Globus pallidus (tissue), 1 donor: ENCODE results near the gene RBMS3.
"Not testable (repeated sequence)": the region's sequence is repeated elsewhere in the genome, so short reads cannot be mapped to it uniquely, and the experiment has no call there.

Source experiments
- DNase-seq: peaks from one replicate; pipeline ENCODE4 v3.0.0-alpha.2; 2015; ENCODE audit warnings: low spot score

RBMS3 gene

DNA sequence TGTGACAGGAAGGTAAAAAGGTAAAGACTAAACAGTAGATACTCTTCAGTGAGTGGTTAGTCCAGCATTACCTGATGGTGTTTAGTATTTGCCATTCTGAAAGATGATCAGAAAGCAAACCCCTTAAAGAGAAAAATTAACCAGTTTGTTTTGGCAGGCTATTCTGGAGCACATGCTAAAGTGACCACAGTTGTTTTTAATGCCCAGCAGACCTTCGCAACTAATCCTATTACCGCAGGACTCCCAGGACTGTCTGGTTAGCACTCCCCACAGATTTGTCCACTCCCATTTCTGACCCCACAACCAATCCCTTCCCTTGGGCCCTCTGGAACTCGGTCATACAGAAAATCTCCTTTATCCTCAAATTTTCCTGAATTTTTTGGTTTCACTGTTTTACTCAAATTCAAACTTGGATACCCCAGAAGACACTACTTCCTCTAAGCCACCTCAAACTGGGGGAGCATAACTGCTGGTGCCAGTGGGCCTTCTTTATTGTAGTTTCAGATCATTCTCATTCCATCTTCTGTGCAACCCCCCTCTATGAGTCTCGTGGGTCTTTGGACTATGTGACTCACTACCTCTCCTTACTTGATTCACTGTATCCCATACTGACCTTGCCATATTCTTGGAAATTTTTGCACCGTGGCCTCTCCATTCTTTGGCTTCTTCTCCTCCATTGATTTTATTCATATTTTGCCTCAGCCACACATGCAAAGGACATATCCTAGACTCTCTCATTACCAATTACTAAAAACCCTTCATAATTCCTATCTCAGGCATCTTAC lies 104.4 kb downstream of the RBMS3 start:
- DNase-seq, result no peak

DNA sequence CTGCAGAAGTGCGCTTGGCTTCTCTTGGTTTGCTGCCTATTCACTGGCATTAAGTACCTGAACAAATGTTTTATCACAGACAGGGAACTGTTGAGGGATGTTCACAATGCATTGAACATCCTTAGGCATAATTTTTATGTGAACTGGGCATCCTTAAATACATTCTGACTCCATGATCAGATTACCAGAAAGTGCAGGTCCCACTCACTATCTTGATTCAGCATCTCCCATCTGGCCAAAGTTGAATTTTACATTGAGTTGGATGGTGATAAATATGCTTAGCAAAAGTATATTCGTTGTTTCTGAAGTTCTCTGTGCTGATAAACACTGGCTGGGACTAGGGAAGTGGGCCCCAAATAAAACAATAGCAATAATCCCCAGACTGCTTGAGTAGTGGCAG lies 108.5 kb downstream of the RBMS3 start:
- DNase-seq, result no peak

DNA sequence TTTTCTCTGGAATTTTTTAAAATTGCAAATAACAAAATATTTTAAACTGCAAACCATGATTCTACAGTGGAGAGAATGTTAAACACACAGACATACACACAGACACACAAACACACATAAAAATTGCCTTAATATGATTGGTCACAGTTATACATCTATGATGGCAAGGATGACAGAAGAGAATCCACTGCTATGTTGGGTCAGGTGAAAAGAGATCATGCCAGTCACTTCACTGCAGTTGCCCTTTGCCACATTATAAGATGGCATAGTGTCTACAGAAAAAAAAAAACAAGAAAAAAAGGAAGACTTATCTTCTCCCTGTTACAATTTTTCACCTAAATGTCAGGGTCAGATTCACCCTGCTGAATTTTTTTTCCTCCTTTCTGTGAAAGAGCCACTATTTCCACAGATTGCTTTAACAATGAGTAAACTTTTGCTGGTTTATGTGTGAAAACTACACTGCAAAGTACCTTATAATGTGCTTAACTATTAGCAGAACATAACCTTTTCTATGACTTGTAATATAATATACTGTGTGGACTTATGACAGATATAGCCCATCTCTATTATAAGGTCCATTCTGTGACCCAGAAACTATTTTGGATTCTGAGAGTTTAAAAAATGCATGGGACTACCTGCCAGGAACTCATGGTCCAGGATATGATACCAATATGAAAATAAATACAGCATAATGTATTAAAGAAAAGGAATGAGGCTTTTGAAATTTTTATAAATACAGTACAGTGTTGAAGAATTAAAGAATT lies 111.9 kb downstream of the RBMS3 start:
- no peak for DNase-seq

- not testable (repeated sequence) for DNase-seq
Measured at GRCh38 chr3:29393946-29394345, 113.1 kb downstream of the RBMS3 start.

- no peak for DNase-seq
Measured at GRCh38 chr3:29397406-29397805, 116.5 kb downstream of the RBMS3 start.

DNA sequence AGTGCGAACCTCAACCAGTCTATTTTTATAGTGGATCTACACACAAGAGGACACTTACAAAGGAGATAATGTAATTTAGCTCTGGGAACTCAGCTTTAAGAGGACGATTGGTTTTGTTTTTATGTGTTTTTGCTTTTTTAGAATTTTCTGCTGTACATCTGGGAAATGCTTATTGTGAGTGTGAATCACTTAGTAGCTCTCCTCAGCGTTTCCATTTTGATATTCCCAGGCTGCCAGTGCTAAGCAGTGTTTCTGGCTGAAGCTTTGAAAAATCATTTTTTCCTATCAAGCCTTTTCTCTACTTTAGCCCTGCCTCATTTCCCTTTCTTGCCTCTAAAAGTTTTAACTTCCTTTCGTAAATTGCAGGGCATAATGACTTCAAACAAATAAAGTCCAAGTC lies 117.9 kb downstream of the RBMS3 start:
- DNase-seq, result no peak

- DNase-seq, result no peak
Measured at GRCh38 chr3:29406291-29406832, 125.5 kb downstream of the RBMS3 start.

DNA sequence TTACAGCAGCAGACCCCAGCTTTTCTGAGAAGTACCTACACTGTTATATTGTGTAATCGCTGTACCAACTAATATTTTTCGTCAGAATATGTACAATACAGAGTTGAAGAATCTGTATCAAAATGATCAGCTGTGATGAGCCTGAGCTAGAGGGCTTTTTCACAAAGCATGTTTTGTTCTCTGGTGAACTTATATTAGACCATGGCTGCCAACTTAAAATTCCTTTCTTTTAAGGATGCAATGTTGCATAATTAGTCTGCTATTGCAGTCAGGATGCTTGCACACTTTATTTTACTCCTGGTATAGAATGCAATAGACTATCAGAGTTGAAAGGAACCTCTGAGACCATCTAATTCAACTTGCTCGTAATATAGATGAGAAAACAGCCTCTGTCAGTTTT lies 127.8 kb downstream of the RBMS3 start:
- no peak for DNase-seq

- DNase-seq, result no peak
Measured at GRCh38 chr3:29409409-29409808, 128.5 kb downstream of the RBMS3 start.

- no peak for DNase-seq
Measured at GRCh38 chr3:29410220-29410619, 129.3 kb downstream of the RBMS3 start.

- no peak for DNase-seq
Measured at GRCh38 chr3:29410660-29411405, 130.0 kb downstream of the RBMS3 start.

- no peak for DNase-seq
Measured at GRCh38 chr3:29412110-29412509, 131.2 kb downstream of the RBMS3 start.

GRCh38 chr3:29414468-29415224 lies 133.8 kb downstream of the RBMS3 start:
- DNase-seq, result no peak

- no peak for DNase-seq
Measured at GRCh38 chr3:29415482-29416223, 134.8 kb downstream of the RBMS3 start.

- no peak for DNase-seq
Measured at GRCh38 chr3:29416514-29416913, 135.6 kb downstream of the RBMS3 start.

- DNase-seq, result no peak
Measured at GRCh38 chr3:29420106-29420505, 139.2 kb downstream of the RBMS3 start.

DNA sequence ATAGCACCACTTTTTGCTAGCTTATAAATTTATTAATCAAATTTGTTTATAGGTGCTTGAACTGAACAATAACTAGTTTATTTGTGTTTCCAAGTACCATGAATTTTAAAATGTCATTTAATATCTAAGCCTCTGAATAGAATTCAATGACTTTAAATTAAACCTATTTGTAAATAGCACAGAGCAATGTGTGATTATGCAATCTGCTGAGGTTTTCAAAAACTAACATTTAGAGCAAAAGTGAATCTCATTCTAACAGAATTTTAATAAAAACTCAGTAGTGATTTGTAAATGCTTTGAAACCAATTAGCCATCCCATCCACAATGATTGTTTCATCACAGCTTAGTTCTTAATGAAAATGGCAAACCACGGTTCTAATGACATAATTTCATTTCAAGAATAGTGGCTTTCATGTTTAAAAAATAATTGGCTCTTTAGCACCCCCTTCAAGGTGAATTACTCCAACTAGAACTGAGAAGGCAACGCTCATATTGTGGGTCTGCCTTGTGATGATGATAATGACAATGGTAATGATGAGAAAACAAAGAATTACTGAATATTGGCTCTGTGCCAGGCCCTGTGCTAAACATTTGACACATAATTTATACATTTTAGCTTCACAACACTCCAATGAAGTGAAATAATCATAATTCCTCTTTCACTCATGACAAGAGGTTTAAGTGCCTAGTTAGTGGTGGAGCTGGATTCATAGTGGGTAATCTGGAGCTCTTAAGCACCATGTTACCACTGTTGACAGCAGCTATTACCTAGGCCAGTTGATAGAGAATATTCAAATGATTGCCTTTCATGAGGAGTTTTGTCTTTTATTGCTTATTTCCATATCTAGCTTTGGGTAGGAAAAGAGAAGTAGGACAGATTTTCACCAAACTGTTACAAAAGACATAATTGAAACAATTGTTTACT lies 145.7 kb downstream of the RBMS3 start:
- DNase-seq, result no peak

DNA sequence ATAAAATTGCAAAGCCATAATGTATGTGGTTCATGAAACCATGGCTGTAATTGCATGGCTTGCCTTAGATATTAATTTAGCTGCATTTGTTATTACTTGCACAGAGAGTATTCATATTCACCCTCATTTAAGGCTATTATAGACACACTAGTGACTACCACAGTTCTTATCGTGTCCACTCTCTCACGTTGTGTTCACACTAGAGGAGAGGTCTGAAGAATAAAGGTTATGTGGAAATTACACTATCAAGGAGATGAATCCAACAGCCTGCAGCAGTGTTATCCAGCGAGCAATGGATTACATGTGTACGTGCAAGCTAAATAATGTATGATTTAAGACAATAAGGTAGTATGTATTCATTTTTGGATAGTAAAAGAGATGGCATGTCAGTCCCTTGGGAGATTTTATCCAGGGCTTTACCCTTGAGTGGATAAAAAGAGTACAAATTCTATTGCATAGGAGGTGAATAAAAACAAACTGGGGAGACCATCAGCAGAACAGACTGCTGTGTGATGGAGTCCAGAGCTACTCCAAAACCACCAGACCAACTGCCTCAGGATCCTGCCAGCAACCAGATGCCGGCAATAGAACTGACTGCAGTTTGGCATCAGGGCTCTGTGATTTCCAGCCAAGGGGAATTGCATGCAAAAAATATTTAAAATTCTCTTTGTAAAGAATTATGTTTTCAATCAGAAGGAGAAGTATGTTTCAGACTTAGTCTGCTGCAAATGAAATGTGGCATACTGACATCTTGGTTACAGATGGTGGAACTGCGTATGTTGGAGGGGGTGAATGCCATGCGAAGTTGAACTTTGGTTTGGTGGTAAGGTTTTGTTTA lies 146.6 kb downstream of the RBMS3 start:
- DNase-seq, result no peak
